Lower leg skin (tissue), 4 donors: ENCODE measurements around the gene AUTS2. TPM values are rescaled to one million over a fixed set of nuclear protein-coding genes. Genes with fewer than 3 reads are reported as not detected.

ENCODE experiments used
- DNase-seq, 2 donors: peaks; one replicate each; pipeline ENCODE4 v3.0.0-alpha.2; 2019; ENCODE audit warnings: low spot score in 2 of 2
- H3K4me3 ChIP-seq: fragments of 200-600 bp; sonication (generic); 2 replicates; pipeline ENCODE4 v1.5.1; 2017; ENCODE audit warnings: mild to moderate bottlenecking, low read depth; ENCODE audit not compliant: poor library complexity, severe bottlenecking
- POLR2A ChIP-seq, 2 donors: fragments of 450-650 bp; IDR thresholded peaks; one replicate each; pipeline ENCODE4 v1.6.1; 2016 to 2017; ENCODE audit warnings: antibody characterized with exemption in 2 of 2, mild to moderate bottlenecking in 1 of 2, moderate library complexity in 1 of 2
- WGBS, 2 donors: methylation state at CpG; one replicate each; pipeline ENCODE4 v1.1.5; 2018; 5-methylcytosine and 5-hydroxymethylcytosine counted together
- intact Hi-C: fragments of 100-400 bp; cut with DNase I; formaldehyde crosslinking; loops from one replicate; pipeline ENCODE4 v1.15.0; 2023; ENCODE audit warnings: low total_unique reads
- total RNA-seq, 4 donors: library from RNA; depleted of rRNA; stranded (reverse); fragments of >200 nt; gene quantifications; one replicate each; pipeline ENCODE4 v1.1.0, GENCODE V29; 2016
- TF ChIP-seq, protein P1 (sequence below), 3 donors: fragments of 450-650 bp; IDR thresholded peaks; one replicate each; pipeline ENCODE4 v1.5.1; 2016; ENCODE audit warnings: antibody characterized with exemption in 3 of 3, mild to moderate bottlenecking in 3 of 3, moderate library complexity in 2 of 3

The AUTS2 gene
- total RNA-seq, 4 donors from 2014 or later: 30.8 to 41.9 (median 40.5) TPM

DNA sequence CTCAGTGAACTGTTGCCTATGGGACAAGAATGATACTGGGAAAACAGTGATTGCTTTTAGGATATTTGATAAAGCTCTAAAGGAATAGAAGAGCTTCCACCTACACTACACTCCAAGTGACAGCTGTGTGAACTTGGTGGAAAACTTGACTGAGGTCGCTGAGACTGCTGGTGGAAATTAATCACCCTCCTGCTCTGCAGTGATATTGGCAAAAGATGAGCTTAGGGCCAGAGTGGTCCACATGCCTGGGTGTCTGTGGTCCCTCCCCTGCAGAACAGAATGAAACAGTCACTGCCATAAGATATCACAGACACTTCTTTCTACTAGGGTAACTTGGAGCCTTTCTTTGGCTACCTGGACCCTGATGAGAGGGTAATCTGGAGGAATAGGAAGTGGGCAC lies 1151.6 kb downstream of the AUTS2 start:
- intact Hi-C loops: no loop called here

DNA sequence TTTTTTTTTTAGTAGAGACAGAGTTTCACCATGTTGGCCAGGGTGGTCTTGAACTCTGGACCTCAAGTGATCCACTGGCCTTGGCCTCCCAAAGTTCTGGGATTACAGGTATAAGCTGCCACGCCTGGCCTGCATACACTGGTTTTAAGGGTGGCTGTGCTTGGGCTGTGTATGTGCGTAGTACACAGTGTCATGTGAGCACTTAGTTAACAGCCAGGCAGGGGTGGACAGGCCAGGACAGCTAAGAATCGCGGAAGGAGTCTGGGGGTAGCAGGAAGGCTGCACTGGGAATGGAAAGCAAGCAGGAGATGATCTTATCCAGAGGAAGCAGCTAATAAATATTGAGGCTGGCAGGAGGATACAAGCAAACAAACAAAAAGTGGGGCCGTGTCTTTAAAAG lies 1153.6 kb downstream of the AUTS2 start:
- no peak for TF ChIP-seq POLR2A (IDR thresholded peaks at IDR 0.05)
- TF ChIP-seq, protein P1, sequence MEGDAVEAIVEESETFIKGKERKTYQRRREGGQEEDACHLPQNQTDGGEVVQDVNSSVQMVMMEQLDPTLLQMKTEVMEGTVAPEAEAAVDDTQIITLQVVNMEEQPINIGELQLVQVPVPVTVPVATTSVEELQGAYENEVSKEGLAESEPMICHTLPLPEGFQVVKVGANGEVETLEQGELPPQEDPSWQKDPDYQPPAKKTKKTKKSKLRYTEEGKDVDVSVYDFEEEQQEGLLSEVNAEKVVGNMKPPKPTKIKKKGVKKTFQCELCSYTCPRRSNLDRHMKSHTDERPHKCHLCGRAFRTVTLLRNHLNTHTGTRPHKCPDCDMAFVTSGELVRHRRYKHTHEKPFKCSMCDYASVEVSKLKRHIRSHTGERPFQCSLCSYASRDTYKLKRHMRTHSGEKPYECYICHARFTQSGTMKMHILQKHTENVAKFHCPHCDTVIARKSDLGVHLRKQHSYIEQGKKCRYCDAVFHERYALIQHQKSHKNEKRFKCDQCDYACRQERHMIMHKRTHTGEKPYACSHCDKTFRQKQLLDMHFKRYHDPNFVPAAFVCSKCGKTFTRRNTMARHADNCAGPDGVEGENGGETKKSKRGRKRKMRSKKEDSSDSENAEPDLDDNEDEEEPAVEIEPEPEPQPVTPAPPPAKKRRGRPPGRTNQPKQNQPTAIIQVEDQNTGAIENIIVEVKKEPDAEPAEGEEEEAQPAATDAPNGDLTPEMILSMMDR (IDR thresholded peaks at IDR 0.05): no peak
- H3K4me3 ChIP-seq: no peak overlapping the region
- WGBS, 2 donors: 72 to 97% methylated on average over 5 of the region's 5 CpGs
- intact Hi-C loops: no loop called here
- DNase-seq: no peak

More for the DNA sequence above, 1151.6 kb downstream of the AUTS2 start:
- no peak overlapping the region for H3K4me3 ChIP-seq
- DNase-seq: no peak
- 67 to 85% methylated on average over 1 of the region's 1 CpG for WGBS, 2 donors
- TF ChIP-seq, protein P1 (IDR thresholded peaks at IDR 0.05): no peak
- TF ChIP-seq POLR2A (IDR thresholded peaks at IDR 0.05): no peak

DNA sequence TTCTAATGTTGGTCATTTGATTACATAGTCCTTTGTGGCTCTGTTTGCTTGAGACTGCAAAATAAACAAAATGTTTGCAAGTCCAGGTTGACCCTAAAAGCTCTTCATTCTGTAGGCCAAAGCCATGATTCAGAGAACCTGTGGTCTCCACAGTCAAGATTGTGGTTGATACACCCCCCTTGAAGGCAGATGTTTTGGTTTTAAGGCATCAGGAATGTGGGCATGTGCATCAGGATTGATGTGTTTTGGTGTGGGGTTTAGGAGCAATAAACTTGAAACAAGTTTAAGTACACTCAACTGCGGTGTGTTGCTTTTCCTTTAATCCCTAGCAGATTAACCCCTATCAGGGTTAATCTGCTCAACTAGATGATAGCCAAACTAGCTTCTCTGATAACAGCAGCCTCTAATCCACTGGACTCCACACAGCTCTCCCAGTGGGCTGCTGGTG lies 1154.5 kb downstream of the AUTS2 start:
- 70 to 86% methylated on average over 1 of the region's 1 CpG for WGBS, 2 donors
- no peak overlapping the region for H3K4me3 ChIP-seq
- intact Hi-C loops: no loop called here
- no peak for DNase-seq
- TF ChIP-seq, protein P1 (IDR thresholded peaks at IDR 0.05): no peak
- TF ChIP-seq POLR2A (IDR thresholded peaks at IDR 0.05): no peak

DNA sequence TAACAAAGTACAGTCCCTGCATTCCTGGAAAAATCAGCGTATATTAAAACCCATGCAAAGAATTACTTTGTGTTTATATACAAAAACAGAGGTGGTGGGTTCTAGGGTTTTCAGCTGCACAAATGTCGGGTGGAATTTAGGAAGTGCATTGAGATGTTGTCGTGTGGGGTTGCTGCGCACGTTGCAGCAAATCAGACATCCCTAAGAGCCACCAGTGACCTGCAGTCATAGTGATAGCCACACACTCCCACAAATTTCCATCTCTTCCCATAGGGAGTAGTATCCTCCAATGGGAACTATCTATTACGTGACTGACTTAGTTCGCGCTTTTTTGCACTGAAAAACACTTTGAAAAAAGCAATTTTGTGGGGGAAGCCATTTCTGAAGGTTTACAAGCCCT lies 1158.5 kb downstream of the AUTS2 start:
- TF ChIP-seq POLR2A (IDR thresholded peaks at IDR 0.05): no peak
- TF ChIP-seq, protein P1 (IDR thresholded peaks at IDR 0.05): no peak
- no peak overlapping the region for H3K4me3 ChIP-seq
- intact Hi-C loops: no loop called here
- DNase-seq: no peak
- WGBS, 2 donors: 94 to 95% methylated on average over 8 of the region's 8 CpGs

DNA sequence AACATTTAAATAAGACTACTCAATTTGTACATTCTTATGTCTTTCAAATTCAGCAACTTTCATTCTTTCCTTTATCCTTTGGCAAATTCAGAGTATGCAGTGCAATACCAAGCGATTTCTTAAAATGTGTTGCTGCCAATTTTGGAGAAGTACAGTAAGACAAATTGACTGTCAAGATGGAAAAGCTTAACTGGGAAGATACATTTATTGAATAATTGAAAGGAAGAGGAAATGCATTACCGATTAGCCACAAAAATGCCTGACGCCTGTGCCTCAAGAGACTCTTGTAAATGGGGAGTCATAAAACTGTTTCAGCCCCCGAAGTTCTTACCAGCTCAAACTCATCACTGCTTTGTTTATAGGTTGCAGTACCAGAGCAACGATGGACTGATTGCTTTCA lies 1160.4 kb downstream of the AUTS2 start:
- TF ChIP-seq, protein P1 (IDR thresholded peaks at IDR 0.05): no peak
- no peak for TF ChIP-seq POLR2A (IDR thresholded peaks at IDR 0.05)
- 51 to 62% methylated on average over 5 of the region's 5 CpGs for WGBS, 2 donors
- no peak overlapping the region for H3K4me3 ChIP-seq
- intact Hi-C loops: no loop called here
- no peak for DNase-seq

DNA sequence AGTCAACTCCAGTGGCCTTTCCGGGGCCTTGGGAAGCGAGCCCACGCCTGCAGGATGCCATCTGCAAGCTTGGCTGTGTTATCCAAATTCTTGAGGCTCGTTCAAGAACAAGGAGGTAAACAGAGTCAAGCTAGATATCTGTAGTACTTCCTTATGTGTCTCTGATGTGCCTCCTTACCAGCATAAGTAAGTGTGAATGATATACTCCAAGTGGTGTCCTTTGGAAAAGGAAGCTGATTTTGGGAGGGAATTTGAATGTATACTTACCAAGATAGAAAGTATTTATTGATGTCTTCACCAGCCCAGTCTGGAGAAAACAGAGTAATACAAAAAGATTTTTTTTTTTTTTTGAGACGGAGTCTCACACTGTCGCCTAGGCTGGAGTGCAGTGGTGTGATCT lies 1161.4 kb downstream of the AUTS2 start:
- DNase-seq: no peak
- intact Hi-C loops: no loop called here
- no peak overlapping the region for H3K4me3 ChIP-seq
- WGBS, 2 donors: 81 to 92% methylated on average over 6 of the region's 6 CpGs
- TF ChIP-seq POLR2A (IDR thresholded peaks at IDR 0.05): no peak
- TF ChIP-seq, protein P1 (IDR thresholded peaks at IDR 0.05): no peak
